NCI-H345 treated with DMSO at 0.1 percent for 48 hours (cell line): ENCODE results near the gene KIRREL3.

Source experiments
- DNase-seq: peaks from one replicate; lab custom pipeline; 2025; ENCODE audit not compliant: unreplicated experiment; lab: John Stamatoyannopoulos, UW

The KIRREL3 gene

DNA sequence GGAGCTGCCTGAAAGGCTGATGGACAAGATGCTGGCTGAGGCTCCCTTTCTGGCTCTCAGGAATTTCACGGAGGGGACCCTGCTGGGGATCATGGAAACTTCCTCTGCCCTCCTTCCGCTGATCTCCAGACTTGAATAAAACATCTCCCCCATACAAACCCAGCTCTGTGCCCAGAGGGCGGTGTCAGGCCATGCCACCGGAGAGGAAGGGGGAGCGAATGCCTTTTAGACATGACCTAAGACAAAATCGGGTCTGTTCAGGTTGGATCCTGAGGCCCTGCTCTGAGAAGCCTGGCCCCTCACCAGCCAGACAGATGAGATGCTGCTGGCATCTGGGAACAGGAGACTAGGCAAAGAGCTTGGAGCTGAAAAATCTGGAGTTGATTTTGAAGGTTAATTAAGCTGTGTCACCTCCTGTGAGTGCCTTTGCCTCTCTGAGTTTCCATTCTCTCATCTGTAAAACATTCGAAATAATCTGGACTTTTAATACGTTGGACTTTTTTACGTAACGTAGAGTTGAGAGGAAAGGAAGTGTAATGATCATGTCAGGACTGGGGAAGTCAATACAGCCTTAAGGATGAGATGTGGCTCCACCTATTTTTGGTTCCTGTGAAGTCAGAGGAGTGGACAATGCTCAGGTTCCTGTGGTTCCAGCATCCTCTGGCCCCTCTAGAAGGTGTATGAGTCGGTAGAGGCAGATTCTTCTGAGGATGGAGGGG is 481.4 kb downstream of the KIRREL3 start:
- no peak for DNase-seq

- no peak for DNase-seq
Observed at GRCh38 chr11:126518071-126518971, 482.2 kb downstream of the KIRREL3 start.

GRCh38 chr11:126515501-126515900 is 485.1 kb downstream of the KIRREL3 start:
- no peak for DNase-seq

GRCh38 chr11:126514061-126514693 is 486.4 kb downstream of the KIRREL3 start:
- no peak for DNase-seq

DNA sequence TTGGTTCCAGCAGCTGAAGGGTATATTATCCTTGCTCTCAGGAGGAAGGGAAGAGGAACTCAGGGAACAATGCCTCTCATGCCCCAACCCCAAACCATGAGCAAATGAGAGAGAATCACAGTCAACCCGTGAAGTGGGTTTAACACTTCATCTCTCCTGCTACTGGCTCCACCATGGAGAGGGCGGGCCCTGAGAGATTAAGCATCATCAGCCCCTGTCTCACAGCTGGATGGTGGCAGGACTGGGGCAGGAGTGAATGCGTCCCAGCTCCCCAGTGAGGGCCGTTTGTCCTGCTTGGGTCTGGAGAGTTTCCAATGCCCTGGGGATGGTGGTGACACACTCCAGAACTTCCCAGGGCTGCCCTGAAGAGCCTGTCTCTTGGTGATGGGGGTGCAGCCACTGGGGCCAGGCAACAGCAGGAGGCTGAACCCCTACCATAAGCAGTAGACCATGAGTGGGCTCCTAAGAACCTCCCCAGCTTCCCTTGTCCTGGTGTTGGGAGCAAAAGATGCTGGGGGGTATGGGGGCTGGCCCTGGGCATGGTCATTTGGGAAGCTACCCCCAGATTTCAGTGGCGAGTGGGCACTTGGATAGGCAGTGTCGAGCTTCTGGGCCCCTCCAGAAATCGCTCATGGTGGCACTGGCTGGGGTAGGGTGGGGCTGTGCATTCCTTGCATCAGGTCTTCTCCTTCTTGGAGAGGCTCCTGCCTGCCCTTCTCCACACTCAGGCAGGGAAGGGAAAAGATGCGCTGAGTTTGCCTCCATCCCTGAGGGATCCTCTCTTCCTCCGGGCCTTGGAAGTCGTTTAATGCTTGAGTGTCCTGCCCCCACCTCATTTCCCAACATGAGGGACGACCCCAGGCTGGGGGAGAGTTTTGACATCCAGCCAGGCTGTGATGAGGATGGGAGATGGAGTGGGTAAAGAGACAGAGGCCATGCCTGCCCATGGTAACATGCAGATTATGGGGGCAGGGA is 487.5 kb downstream of the KIRREL3 start:
- no peak for DNase-seq

DNA sequence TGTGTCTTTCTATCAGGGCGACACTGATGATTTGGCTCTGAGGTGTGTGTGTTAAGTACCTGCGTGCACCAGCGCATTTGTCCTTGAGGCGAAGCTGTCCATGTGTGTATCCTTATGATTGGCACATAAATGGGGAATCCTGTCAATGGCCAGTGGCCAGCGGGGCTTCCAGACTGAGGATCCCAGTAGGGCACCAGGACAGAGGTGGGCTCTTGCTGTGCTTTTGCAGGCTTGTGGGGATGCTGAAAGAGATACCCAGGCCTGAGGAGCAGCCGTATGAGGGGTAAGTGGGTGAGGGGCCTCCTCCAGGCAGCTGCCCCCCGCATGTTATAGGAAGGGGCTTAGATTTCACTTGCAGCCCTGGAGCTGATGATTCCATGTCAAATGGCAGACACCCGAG is 488.3 kb downstream of the KIRREL3 start:
- no peak for DNase-seq

DNA sequence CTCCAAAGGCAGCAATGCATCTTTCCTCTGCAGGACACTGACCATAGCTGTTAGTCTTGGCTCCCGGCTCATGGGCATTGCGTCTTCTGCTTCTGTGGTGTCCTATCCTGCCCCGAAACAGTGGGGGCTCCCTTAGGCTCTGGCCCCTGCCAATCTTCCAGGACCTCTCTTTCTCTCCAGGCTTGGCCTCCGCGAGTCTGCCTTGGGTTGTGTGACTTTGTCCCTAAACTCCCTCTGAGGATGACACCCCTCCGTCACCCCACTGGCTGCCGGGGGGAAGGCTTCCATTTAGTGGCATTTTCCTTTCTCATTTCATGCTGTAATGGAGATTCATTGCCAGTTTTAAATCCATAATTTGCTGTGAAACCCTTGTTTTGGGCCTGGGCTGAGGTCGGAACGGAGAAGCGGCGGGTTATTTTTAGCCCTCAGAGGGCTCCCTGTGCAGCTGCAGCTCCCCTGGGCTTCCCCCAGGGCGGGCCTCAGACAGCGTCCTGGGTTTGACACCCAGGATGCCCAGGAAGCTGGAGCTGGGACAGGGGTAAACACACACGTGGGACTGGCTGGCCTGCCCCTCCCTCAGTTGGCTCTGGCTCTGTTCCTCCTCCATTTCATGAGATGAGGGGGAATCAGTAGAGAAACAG is 489.0 kb downstream of the KIRREL3 start:
- DNase-seq: no peak

DNA sequence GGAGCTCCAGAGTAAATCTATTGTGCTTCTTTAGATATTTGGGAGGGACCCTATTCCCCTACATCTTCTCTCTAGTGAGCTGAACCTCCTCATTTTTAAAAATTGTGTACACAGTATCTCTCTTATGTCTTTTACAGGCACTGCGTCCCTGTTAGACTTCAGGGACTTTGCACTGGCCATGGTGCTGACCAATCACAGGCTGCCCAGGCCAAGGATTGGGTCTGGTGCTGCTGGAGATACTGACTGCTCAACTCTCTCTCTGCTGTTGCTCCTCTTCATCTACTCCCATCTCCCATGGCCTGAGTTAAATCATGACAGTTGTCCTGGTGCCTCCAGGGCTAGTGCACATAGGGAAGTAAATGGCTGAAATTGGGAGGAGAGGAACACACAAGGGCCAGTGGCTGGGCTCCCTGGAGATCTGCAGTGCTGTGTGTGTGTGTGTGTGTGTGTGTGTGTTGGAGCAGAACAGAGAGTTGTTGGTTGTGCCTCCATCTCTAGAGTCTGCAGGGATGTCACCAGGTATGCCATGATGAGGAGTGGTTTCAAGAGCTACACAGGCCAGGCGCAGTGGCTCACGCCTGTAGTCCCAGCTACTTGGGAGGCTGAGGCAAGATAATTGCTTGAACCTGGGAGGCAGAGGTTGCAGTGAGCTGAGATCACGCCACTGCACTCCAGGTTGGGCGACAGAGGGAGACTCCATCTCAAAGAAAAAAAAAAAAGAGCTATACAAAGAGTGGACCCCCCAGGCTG is 489.8 kb downstream of the KIRREL3 start:
- DNase-seq: no peak

GRCh38 chr11:126507646-126508045 is 492.9 kb downstream of the KIRREL3 start:
- no peak for DNase-seq

DNA sequence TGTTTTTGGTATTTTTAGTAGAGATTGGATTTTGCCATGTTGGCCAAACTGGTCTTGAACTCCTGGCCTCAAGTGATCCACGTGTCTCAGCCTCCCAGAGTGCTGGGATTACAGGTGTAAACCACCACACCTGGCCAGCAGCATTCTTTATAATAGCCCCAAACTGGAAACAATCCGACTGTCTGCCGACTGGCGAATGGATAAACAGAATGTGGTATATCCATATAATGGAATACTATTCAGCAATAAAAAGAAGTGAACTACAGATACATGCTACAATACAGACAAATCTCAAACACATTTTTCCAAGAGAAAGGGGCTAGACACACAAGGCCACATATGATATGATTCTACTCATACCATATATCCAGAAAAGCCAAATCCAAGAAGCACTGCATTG is 493.8 kb downstream of the KIRREL3 start:
- no peak for DNase-seq

DNA sequence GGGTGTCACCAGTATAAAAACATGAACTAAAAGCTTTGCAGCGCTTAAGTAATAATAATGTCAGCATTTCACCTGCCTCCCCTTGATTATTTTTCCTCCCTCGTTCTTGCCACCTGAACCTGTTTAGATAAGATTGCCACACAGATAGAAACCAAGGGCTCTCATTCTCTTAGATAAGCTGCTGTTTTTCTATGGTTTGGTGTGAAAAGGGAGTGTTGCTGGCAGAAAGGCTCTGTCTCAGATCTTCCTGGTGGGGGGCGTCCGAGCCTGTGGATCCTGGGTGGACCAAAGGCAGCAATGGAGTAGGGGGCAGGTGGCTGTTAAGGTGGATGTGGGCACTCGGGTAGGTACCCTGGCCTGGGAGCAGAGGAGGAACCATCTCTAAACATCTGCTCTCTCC is 497.6 kb downstream of the KIRREL3 start:
- no peak for DNase-seq

- DNase-seq: no peak
Observed at GRCh38 chr11:126502159-126502558, 498.4 kb downstream of the KIRREL3 start.

DNA sequence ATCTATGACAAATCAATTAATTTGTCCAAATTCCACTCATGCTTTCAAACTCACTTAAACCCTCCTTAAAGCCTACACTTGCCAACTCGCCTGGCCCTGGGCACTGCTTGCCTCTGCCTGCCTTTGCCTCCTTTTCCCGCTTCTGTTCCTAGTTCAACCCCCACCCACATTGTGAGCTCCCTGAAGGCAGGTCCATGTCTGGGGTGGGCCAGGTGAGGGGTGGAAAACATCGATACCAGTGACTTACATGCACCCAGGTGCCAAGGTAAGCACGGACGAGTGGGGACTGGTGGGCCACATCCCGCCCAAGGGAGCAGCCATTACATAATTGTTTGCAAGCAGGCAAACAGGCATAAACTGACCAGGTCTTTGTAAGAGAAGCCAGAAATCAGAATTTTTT is 498.9 kb downstream of the KIRREL3 start:
- no peak for DNase-seq

DNA sequence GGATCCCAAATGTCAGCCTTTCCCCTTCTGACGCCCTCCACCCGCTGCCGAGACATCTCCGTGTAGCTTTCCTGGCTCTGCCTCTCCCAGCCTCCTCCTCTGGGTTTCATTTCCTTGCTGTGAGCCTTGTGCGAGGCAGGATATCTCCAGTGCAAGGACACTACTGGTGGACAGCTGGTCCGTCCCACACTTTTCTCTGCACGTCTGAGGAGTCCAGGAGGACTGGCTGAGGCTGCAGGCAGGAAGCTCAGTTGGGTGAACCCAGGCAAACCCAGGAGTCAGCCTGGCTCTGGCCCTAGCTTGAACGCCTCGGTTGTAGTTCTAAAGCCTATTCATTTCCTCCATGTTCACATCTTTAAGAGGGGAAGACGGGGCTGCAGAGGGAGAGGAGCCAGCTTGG is 499.6 kb downstream of the KIRREL3 start:
- no peak for DNase-seq

GRCh38 chr11:126499131-126499752 is 501.3 kb downstream of the KIRREL3 start:
- DNase-seq: no peak

DNA sequence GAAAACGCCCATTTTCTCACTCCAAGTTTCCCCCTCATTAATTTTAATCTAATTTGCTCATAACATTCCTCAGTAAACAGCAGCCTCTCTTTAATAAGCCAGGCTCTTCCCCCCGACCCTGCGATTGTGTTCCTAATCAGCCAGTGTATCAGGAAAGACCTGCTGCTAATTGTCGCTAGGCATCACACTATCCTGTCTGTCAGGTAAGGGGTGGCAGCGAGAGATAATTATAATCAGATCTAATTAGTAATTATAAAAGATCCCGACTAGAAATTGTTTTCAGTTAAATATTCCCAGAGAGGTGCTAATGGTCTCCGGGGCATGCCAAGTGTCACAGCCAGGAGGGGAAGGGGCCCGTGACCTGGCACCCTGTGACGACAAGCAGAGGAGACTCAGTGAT is 502.3 kb downstream of the KIRREL3 start:
- DNase-seq: no peak

GRCh38 chr11:126497581-126498122 is 502.9 kb downstream of the KIRREL3 start:
- no peak for DNase-seq

DNA sequence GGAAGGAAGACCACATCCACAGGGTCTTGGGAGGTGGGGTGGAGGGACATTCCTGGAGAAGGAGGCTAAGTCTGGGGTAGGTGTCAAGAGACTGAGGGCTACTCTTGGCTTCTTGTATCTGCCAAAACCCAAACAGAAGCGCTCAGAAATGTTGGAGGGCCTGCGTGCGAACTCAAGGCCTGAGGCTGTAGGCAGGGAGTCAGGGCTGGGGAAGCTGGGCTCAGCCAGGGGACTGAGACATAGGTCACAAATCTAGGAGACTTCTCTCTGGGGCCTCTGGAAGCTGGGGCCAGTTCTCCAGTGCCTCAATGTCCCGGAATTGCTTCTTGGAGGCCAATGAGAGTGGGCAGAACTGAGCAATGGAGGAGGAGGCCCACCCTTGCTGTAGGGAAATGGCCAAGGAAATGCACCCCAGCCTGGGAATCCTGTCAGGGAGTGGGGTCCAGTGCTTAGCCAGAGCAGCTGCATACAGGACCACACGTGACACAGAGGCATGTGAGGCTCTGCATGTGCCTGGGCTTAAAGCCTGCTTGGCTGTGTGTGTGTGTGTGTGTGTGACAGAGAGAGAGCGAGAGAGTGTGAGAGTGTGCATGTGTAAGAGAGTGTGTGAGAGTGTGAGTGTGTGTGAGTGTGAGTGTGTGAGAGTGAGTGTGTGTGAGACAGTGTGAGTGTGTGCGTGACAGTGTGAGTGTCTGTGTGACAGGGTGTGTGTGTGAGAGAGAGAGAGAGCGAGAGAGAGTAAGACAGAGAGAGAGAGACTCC is 503.8 kb downstream of the KIRREL3 start:
- no peak for DNase-seq
